Measurements from ENCODE around the gene IRGC. TPM values are rescaled to one million over a fixed set of nuclear protein-coding genes. Genes with fewer than 3 reads are reported as not detected.

Gene IRGC
- total RNA-seq, 2 donors from 2014 or later = not detected

- Mint-ChIP-seq H3K27me3 (ENCODE audit: insufficient read depth) (peaks cover 49% of the 10 kb centered on the region), H3K4me3 (no peak overlapping the region), H3K27ac (no peak overlapping the region), H3K36me3 (ENCODE audit: low read depth) (no peaks in the 10 kb centered on the region), H3K9me3 (no peaks in the 10 kb centered on the region), H3K4me1 (peaks cover 24% of the 10 kb centered on the region)
- Histone ChIP-seq H3K36me3 (ENCODE audit: control insufficient read depth, insufficient read depth, low read length) (no peaks in the 10 kb centered on the region), H3K4me1 (ENCODE audit: control insufficient read depth, insufficient read depth, low read length) (no peaks in the 10 kb centered on the region), H3K4me3 (ENCODE audit: low read length) (no peak overlapping the region), H3K9me3 (ENCODE audit: control insufficient read depth, low read length) (no peaks in the 10 kb centered on the region), H3K27me3 (ENCODE audit: control insufficient read depth, insufficient read depth, low read length, poor library complexity, severe bottlenecking) (no peaks in the 10 kb centered on the region), H3K9ac (ENCODE audit: extremely low read depth, low read length, poor library complexity, severe bottlenecking) (no peak overlapping the region), H3K27ac (ENCODE audit: low read depth, low read length) (no peak overlapping the region)
- 93 to 95% methylated on average over 7 to 8 of the region's 8 CpGs for WGBS, 2 experiments (ENCODE audit: insufficient coverage in 1 of 2, insufficient read length in 1 of 2)
- TF ChIP-seq, protein P1, sequence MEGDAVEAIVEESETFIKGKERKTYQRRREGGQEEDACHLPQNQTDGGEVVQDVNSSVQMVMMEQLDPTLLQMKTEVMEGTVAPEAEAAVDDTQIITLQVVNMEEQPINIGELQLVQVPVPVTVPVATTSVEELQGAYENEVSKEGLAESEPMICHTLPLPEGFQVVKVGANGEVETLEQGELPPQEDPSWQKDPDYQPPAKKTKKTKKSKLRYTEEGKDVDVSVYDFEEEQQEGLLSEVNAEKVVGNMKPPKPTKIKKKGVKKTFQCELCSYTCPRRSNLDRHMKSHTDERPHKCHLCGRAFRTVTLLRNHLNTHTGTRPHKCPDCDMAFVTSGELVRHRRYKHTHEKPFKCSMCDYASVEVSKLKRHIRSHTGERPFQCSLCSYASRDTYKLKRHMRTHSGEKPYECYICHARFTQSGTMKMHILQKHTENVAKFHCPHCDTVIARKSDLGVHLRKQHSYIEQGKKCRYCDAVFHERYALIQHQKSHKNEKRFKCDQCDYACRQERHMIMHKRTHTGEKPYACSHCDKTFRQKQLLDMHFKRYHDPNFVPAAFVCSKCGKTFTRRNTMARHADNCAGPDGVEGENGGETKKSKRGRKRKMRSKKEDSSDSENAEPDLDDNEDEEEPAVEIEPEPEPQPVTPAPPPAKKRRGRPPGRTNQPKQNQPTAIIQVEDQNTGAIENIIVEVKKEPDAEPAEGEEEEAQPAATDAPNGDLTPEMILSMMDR (conservative IDR thresholded peaks at IDR 0.05) = no peak
- no peak for DNase-seq
Observed at GRCh38 chr19:43674183-43674582, 41.7 kb upstream of the IRGC start.

- Histone ChIP-seq H3K27me3 (ENCODE audit: control insufficient read depth, insufficient read depth, low read length, poor library complexity, severe bottlenecking) (no peaks in the 10 kb centered on the region), H3K4me1 (ENCODE audit: control insufficient read depth, insufficient read depth, low read length) (no peaks in the 10 kb centered on the region), H3K36me3 (ENCODE audit: control insufficient read depth, insufficient read depth, low read length) (no peaks in the 10 kb centered on the region), H3K9me3 (ENCODE audit: control insufficient read depth, low read length) (no peaks in the 10 kb centered on the region), H3K9ac (ENCODE audit: extremely low read depth, low read length, poor library complexity, severe bottlenecking) (no peak overlapping the region), H3K4me3 (ENCODE audit: low read length) (no peak overlapping the region), H3K27ac (ENCODE audit: low read depth, low read length) (no peak overlapping the region)
- 94% methylated on average over 3 of the region's 3 CpGs; no CpG with 5 or more reads in 1 of the 2 experiments for WGBS, 2 experiments (ENCODE audit: insufficient coverage in 1 of 2, insufficient read length in 1 of 2)
- Mint-ChIP-seq H3K9me3 (no peaks in the 10 kb centered on the region), H3K4me3 (no peak overlapping the region), H3K27me3 (ENCODE audit: insufficient read depth) (peaks cover 48% of the 10 kb centered on the region), H3K4me1 (peaks cover 24% of the 10 kb centered on the region), H3K36me3 (ENCODE audit: low read depth) (no peaks in the 10 kb centered on the region), H3K27ac (no peak overlapping the region)
- TF ChIP-seq, protein P1 (conservative IDR thresholded peaks at IDR 0.05) = no peak
- DNase-seq = no peak
Observed at GRCh38 chr19:43674596-43674995, 41.3 kb upstream of the IRGC start.

DNA sequence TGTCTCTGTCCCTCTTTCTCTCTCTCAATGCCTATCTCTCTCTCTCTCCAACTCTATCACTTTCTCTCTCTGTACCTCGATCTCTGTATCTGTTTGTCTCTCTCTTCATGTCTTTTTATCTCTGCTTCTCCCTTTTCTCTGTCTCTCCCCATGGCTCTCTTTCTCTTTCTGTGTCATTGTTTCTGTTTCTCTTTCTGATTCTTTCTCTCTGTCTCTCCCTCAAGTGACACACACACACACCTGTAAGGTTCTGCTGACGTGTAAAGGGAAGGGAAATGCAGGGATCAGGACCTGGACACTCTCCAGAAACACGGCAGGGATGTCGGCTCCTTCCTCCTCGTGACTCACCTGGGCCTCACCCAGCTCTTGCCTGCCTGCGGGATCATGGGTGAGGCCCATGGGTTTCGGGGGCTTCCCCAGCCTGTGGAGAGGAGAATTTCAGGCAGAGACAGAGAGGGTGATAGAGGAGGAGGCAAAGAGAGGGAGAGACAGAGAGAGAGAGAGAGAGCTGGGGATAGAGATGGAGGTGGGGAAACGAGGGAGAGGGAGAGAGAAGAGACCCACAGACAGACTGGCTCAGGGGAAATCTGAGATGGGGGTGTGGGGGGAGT is 40.5 kb upstream of the IRGC start:
- no peaks in the 10 kb centered on the region for H3K9me3 ChIP-seq (ENCODE audit: control insufficient read depth, low read length)
- H3K4me3 ChIP-seq (ENCODE audit: low read length) = no peak overlapping the region
- H3K4me1 ChIP-seq (ENCODE audit: control insufficient read depth, insufficient read depth, low read length) = no peaks in the 10 kb centered on the region
- no peaks in the 10 kb centered on the region for H3K27me3 ChIP-seq (ENCODE audit: control insufficient read depth, insufficient read depth, low read length, poor library complexity, severe bottlenecking)
- Mint-ChIP-seq H3K36me3 (ENCODE audit: low read depth) (no peaks in the 10 kb centered on the region), H3K9me3 (no peaks in the 10 kb centered on the region), H3K4me1 (peaks cover 18% of the 10 kb centered on the region), H3K27ac (no peak overlapping the region), H3K4me3 (no peak overlapping the region), H3K27me3 (ENCODE audit: insufficient read depth) (peaks cover 40% of the 10 kb centered on the region)
- H3K27ac ChIP-seq (ENCODE audit: low read depth, low read length) = no peak overlapping the region
- TF ChIP-seq, protein P1 (conservative IDR thresholded peaks at IDR 0.05) = no peak
- no peak for DNase-seq
- WGBS, 2 experiments (ENCODE audit: insufficient coverage in 1 of 2, insufficient read length in 1 of 2) = 52 to 56% methylated on average over 3 to 8 of the region's 8 CpGs
- H3K9ac ChIP-seq (ENCODE audit: extremely low read depth, low read length, poor library complexity, severe bottlenecking) = no peak overlapping the region
- H3K36me3 ChIP-seq (ENCODE audit: control insufficient read depth, insufficient read depth, low read length) = no peaks in the 10 kb centered on the region
